ENCODE data around the gene STRA6. TPM values are rescaled to one million over a fixed set of nuclear protein-coding genes. Genes with fewer than 3 reads are reported as not detected.

Gene STRA6
- total and polyA plus RNA-seq, 2 donors (not counting 1 experiment from before 2014, with no cell fraction given): not detected

DNA sequence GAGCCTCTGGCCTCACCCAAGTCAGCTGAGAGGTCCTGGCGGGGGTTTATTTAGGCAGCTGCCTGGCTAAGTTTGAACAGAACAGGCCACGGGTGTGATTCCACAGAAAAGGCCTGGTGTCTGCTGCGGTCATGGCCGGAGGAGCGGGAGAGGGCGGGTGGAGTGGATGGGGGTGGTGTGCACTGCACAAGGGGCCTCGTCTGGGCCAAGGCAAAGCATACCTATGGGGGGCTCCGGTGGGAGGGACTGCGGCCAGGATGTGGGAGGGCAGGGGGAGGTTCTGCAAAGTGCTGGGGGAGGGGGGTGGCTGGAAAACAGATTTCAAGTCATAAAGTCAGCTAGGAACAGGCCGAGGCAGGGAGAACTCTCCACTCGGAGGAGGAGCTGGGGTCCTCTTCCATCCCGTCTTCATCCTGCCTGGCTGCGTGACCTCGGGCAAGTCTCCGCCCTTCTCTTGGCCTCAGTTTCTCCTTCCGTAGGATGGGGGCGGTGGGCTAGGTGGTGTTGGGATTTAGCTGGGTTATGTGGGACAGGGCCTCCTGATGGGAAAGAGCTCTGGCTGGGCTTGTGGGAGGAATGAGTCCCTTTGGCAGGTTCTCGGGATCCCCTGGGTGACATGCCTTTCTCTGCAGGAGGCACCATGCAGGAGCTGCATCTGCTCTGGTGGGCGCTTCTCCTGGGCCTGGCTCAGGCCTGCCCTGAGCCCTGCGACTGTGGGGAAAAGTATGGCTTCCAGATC is 28.2 kb downstream of the STRA6 start:
- no peak overlapping the region for H3K4me3 Mint-ChIP-seq
- DNase-seq (no peak), ATAC-seq (ENCODE audit: low read depth) (no peak)
- no peaks in the 10 kb centered on the region for H3K27me3 ChIP-seq (replicated peaks in 1 of 4; ENCODE audit: control extremely low read depth in 1 of 4, control insufficient read depth in 3 of 4, insufficient read depth in 4 of 4, low read length in 3 of 4)
- no peaks in the 10 kb centered on the region for H3K79me2 ChIP-seq (ENCODE audit: control insufficient read depth, insufficient read depth, low read length)
- H3K9me3 Mint-ChIP-seq (ENCODE audit: insufficient read depth): no peaks in the 10 kb centered on the region
- no peak overlapping the region for H3K4me2 ChIP-seq (replicated peaks; ENCODE audit: low read depth, low read length, poor library complexity, severe bottlenecking)
- POLR2A ChIA-PET: no interaction called here
- H4K20me1 ChIP-seq (ENCODE audit: control insufficient read depth, insufficient read depth, low read length, poor library complexity, severe bottlenecking): no peaks in the 10 kb centered on the region
- no peaks in the 10 kb centered on the region for H3K36me3 ChIP-seq (replicated peaks in 1 of 2; ENCODE audit: control extremely low read depth in 1 of 2, control insufficient read depth in 1 of 2, extremely low read depth in 1 of 2, insufficient read depth in 2 of 2, low read length in 1 of 2)
- H3K4me1 ChIP-seq (ENCODE audit: control insufficient read depth in 2 of 2, insufficient read depth in 2 of 2, low read length in 2 of 2): no peaks in the 10 kb centered on the region
- H3K27ac Mint-ChIP-seq: no peak overlapping the region
- peaks cover 0 to 3% (median 0%) of the 10 kb centered on the region in 3 donors for H3K9me3 ChIP-seq (ENCODE audit: control extremely low read depth in 1 of 3, control insufficient read depth in 2 of 3, insufficient read depth in 1 of 3, low read length in 2 of 3)
- 95% methylated on average over 19 of the region's 20 CpGs for WGBS (ENCODE audit: insufficient coverage)
- no peak overlapping the region for H3K9ac ChIP-seq (ENCODE audit: low read length)
- intact Hi-C loops (cut with micrococcal nuclease): no loop called here
- no peak for TF ChIP-seq EZH2 (IDR thresholded peaks at IDR 0.05; ENCODE audit: borderline replicate concordance, insufficient read depth, low read depth, low read length, poor library complexity, severe bottlenecking)
- TF ChIP-seq, protein P1, sequence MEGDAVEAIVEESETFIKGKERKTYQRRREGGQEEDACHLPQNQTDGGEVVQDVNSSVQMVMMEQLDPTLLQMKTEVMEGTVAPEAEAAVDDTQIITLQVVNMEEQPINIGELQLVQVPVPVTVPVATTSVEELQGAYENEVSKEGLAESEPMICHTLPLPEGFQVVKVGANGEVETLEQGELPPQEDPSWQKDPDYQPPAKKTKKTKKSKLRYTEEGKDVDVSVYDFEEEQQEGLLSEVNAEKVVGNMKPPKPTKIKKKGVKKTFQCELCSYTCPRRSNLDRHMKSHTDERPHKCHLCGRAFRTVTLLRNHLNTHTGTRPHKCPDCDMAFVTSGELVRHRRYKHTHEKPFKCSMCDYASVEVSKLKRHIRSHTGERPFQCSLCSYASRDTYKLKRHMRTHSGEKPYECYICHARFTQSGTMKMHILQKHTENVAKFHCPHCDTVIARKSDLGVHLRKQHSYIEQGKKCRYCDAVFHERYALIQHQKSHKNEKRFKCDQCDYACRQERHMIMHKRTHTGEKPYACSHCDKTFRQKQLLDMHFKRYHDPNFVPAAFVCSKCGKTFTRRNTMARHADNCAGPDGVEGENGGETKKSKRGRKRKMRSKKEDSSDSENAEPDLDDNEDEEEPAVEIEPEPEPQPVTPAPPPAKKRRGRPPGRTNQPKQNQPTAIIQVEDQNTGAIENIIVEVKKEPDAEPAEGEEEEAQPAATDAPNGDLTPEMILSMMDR (IDR thresholded peaks at IDR 0.05): no peak
- no peak overlapping the region for H3K27ac ChIP-seq (ENCODE audit: low read length in 2 of 2)
- H3K4me3 ChIP-seq (ENCODE audit: control extremely low read depth in 1 of 5, extremely low read depth in 1 of 5, insufficient read depth in 1 of 5, low read depth in 2 of 5, low read length in 4 of 5): no peak overlapping the region
- H3K27me3 Mint-ChIP-seq: peaks cover 25% of the 10 kb centered on the region
- H2AFZ ChIP-seq (ENCODE audit: insufficient read depth, low read depth, low read length, poor library complexity, severe bottlenecking): no peak overlapping the region
- CTCF ChIA-PET: interaction anchor here (0.9 kb wide), 1 partner anchor 497 kb away, joined by 3 read pairs; no protein-coding TSS in a partner anchor
- H3K4me1 Mint-ChIP-seq: no peaks in the 10 kb centered on the region
